RWPE2 (cell line): Measurements from ENCODE around the gene FBXL17.
A peak's percentile ranks its signal among the peaks of the same experiment; 100 is the strongest.

Source experiments
- ATAC-seq: fragments of 200-7000 bp; cut with Tn5 transposase; 3 replicates; pipeline ENCODE4 v1.9.1; 2021; ENCODE audit warnings: low read depth
- DNase-seq: peaks from one replicate; pipeline ENCODE4 v3.0.0-alpha.2; 2020; ENCODE audit warnings: low spot score
- H3K27ac ChIP-seq: fragments of 450-650 bp; 2 replicates; pipeline ENCODE4 v1.5.1; 2017; ENCODE audit warnings: mild to moderate bottlenecking; ENCODE audit not compliant: poor library complexity, severe bottlenecking
- H3K27me3 ChIP-seq: fragments of 250-450 bp; sonication (Bioruptor Pico); 2 replicates; pipeline ENCODE4 v1.5.1; 2021; ENCODE audit warnings: mild to moderate bottlenecking, moderate library complexity; ENCODE audit not compliant: insufficient read depth, poor library complexity, severe bottlenecking
- H3K36me3 ChIP-seq: fragments of 250-450 bp; sonication (Bioruptor Pico); 2 replicates; pipeline ENCODE4 v1.5.1; 2020; ENCODE audit warnings: low read depth, mild to moderate bottlenecking, moderate library complexity
- H3K4me1 ChIP-seq: fragments of 250-450 bp; sonication (Bioruptor Pico); 2 replicates; pipeline ENCODE4 v1.5.1; 2021; ENCODE audit warnings: mild to moderate bottlenecking, moderate library complexity; ENCODE audit not compliant: insufficient read depth, poor library complexity, severe bottlenecking
- H3K4me3 ChIP-seq: fragments of 250-450 bp; sonication (Bioruptor Pico); 2 replicates; pipeline ENCODE4 v1.5.1; 2021; ENCODE audit warnings: mild to moderate bottlenecking, moderate library complexity; ENCODE audit not compliant: severe bottlenecking
- H3K9me3 ChIP-seq: fragments of 250-450 bp; sonication (Bioruptor Pico); 2 replicates; pipeline ENCODE4 v1.5.1; 2021; ENCODE audit warnings: mild to moderate bottlenecking, moderate library complexity; ENCODE audit not compliant: severe bottlenecking
- CTCF ChIP-seq: fragments of 450-650 bp; IDR thresholded peaks from one replicate; pipeline ENCODE4 v1.5.1; 2017; ENCODE audit warnings: mild to moderate bottlenecking, moderate library complexity; ENCODE audit not compliant: poor library complexity, severe bottlenecking

FBXL17 gene

GRCh38 chr5:107968406-107968843 lies 413.5 kb downstream of the FBXL17 start:
- DNase-seq = no peak
- no peaks in the 10 kb centered on the region for H3K9me3 ChIP-seq
- H3K4me3 ChIP-seq = no peak overlapping the region
- H3K27me3 ChIP-seq = no peaks in the 10 kb centered on the region
- no peaks in the 10 kb centered on the region for H3K36me3 ChIP-seq
- no peak for TF ChIP-seq CTCF
- peak; percentile 57; the same call in 2 of the 3 replicates for ATAC-seq
- H3K4me1 ChIP-seq = peaks cover 6% of the 10 kb centered on the region
- H3K27ac ChIP-seq = no peak overlapping the region

DNA sequence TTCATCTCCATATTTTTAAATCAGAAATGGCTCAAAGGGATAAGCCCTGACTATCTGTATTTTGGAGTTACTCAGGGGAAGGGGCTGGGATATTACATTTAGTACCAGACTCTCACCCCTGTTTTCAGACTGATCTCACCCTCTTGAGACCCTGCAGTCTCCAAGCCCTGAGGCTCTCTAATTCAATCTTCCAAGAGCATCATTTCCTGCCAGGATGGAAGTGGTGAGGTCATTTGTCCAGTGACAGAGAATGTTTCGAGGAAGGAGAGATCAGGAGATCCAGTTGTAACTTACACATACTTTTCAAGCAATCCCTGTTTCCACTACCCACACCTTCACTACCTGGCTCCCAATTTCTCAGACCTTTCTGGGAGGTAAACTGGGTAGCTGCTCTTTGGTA lies 415.7 kb downstream of the FBXL17 start:
- H3K27ac ChIP-seq = no peak overlapping the region
- no peaks in the 10 kb centered on the region for H3K27me3 ChIP-seq
- no peaks in the 10 kb centered on the region for H3K9me3 ChIP-seq
- peaks cover 6% of the 10 kb centered on the region for H3K4me1 ChIP-seq
- DNase-seq = no peak
- no peak for TF ChIP-seq CTCF
- no peak for ATAC-seq
- no peak overlapping the region for H3K4me3 ChIP-seq
- no peaks in the 10 kb centered on the region for H3K36me3 ChIP-seq

DNA sequence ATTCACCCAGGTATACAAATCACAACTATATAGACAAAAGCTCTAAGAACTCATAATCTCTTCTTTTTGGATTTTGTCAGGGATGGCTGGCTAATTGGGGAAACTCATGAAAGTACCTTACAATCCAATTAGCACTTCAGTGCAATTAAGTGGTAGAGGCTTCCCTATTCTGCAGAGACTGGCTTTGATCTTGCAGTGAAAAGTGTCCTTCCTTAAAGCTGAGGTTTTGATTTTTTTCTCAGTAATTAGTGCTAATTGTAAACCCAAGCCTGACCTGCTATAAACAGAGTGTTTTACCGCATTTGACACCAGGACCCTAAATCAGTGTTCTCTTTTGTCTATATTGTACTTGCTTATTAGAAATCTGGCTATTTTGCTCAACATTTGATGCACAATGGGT lies 417.2 kb downstream of the FBXL17 start:
- H3K4me1 ChIP-seq = peaks cover 6% of the 10 kb centered on the region
- no peaks in the 10 kb centered on the region for H3K27me3 ChIP-seq
- H3K4me3 ChIP-seq = no peak overlapping the region
- H3K9me3 ChIP-seq = no peaks in the 10 kb centered on the region
- DNase-seq (no peak), ATAC-seq (no peak)
- TF ChIP-seq CTCF = no peak
- no peak overlapping the region for H3K27ac ChIP-seq
- no peaks in the 10 kb centered on the region for H3K36me3 ChIP-seq

DNA sequence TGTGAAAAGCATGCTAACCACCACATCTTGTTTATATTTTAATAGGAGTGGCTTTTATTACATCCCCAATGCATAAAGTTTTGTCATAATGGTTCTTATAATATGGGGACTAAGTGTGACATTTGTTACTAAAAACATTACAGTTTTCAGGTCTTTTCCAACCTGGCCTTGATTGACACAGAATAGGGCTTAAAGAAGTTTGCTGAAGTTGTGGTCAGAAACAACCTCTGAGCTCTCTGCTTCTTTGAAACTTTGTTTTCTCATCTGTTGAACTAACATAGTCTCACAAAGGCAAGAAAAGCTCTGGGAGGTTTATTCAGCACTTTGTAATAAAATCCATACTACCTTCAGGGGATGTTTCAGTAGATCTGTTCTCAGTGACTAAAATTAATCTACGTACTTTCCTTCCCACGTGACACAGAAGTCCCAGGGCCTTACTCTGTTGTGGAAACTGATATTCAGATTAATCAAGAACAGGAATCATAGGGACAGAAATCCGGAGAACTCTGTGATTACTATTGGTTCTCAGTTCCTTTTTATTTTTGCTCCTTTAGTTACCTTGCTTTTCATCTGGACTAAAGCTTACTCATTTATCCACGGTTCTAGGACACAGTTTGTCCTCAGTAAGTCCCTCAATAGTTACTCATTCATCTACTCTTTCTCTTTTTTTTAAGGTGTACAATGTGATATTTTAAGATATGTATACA lies 422.2 kb downstream of the FBXL17 start:
- Histone ChIP-seq H3K36me3 (no peaks in the 10 kb centered on the region), H3K4me1 (no peaks in the 10 kb centered on the region), H3K27me3 (no peaks in the 10 kb centered on the region), H3K4me3 (no peak overlapping the region), H3K27ac (no peak overlapping the region), H3K9me3 (no peaks in the 10 kb centered on the region)
- no peak for TF ChIP-seq CTCF
- ATAC-seq = no peak
- DNase-seq = no peak

DNA sequence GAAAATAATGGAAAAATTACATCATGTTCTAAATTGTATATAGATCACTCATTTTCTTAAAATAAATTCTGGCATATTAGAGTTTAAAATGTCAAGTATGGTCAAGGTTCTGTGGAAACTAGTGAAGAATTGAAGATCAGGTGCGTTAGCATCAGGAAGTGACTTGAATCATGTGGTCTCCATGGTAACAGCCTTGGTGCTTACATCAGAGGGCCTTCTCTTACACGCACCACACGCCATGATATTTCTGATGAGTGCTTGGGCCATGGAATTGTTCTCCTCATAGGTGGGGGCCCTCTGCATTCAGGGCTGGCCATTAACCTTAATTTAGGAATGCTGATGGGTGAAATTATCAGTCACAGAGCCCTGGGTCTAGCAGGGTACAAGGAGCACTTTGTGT lies 423.0 kb downstream of the FBXL17 start:
- Histone ChIP-seq H3K27me3 (no peaks in the 10 kb centered on the region), H3K36me3 (no peaks in the 10 kb centered on the region), H3K27ac (no peak overlapping the region), H3K4me3 (no peak overlapping the region), H3K4me1 (no peaks in the 10 kb centered on the region), H3K9me3 (no peaks in the 10 kb centered on the region)
- no peak for TF ChIP-seq CTCF
- ATAC-seq (no peak), DNase-seq (no peak)
